Fibroblast of lung (primary cell): ENCODE measurements around the gene PPFIBP2. TPM values are rescaled to one million over a fixed set of nuclear protein-coding genes. Genes with fewer than 3 reads are reported as not detected.

Source experiments
- DNase-seq, 2 donors: peaks; one replicate each; pipeline versions ENCODE4 v3.0.0 to v3.0.0-alpha.2; 2010; ENCODE audit warnings: low read depth in 2 of 2
- H2AFZ ChIP-seq: 2 replicates; pipeline ENCODE4 v1.5.1; 2012; ENCODE audit warnings: low read length, control low read depth, inconsistent platforms
- H3K27ac ChIP-seq: 2 replicates; pipeline ENCODE4 v1.5.1; 2011; ENCODE audit warnings: low read length, control low read depth; ENCODE audit not compliant: insufficient read depth
- H3K27me3 ChIP-seq: 2 replicates; pipeline ENCODE4 v1.5.1; 2011; ENCODE audit warnings: mild to moderate bottlenecking, low read length; ENCODE audit not compliant: control insufficient read depth, insufficient read depth
- H3K36me3 ChIP-seq: 2 replicates; pipeline ENCODE4 v1.5.1; 2011; ENCODE audit warnings: low read length; ENCODE audit not compliant: control insufficient read depth, insufficient read depth
- H3K4me1 ChIP-seq: 2 replicates; pipeline ENCODE4 v1.5.1; 2011; ENCODE audit warnings: low read length; ENCODE audit not compliant: control insufficient read depth, insufficient read depth; ENCODE audit errors: extremely low read depth
- H3K4me2 ChIP-seq: 2 replicates; pipeline ENCODE4 v1.5.1; 2011; ENCODE audit warnings: low read length, control low read depth; ENCODE audit not compliant: insufficient read depth; ENCODE audit errors: extremely low read depth
- H3K4me3 ChIP-seq, 4 experiments: fragments of 200-600 bp in 1 of 4; sonication (generic) in 1 of 4; replicated peaks in 1 of 4; 2 replicates each; pipeline ENCODE4 v1.5.1; 2011 to 2016; ENCODE audit warnings: low read length in 4 of 4, low read depth in 3 of 4, mild to moderate bottlenecking in 3 of 4, control low read depth in 2 of 4, inconsistent platforms in 1 of 4, mixed read lengths in 1 of 4; ENCODE audit not compliant: insufficient read depth in 1 of 4; ENCODE audit errors: control extremely low read depth in 1 of 4
- H3K79me2 ChIP-seq: 2 replicates; pipeline ENCODE4 v1.5.1; 2012; ENCODE audit warnings: mild to moderate bottlenecking, low read length, inconsistent platforms; ENCODE audit not compliant: control insufficient read depth, insufficient read depth
- H3K9ac ChIP-seq: 2 replicates; pipeline ENCODE4 v1.5.1; 2011; ENCODE audit warnings: mild to moderate bottlenecking, low read length, control low read depth; ENCODE audit not compliant: insufficient read depth
- H3K9me3 ChIP-seq: 2 replicates; pipeline ENCODE4 v1.5.1; 2012; ENCODE audit warnings: low read depth, low read length; ENCODE audit not compliant: control insufficient read depth, insufficient read depth
- H4K20me1 ChIP-seq: 2 replicates; pipeline ENCODE4 v1.5.1; 2011; ENCODE audit warnings: low read length; ENCODE audit not compliant: control insufficient read depth, insufficient read depth; ENCODE audit errors: extremely low read depth
- CTCF ChIP-seq, 2 donors: IDR thresholded peaks in 1 of 2; conservative IDR thresholded peaks in 1 of 2; 1 replicate in 1 of 2; 2 replicates in 1 of 2; pipeline ENCODE4 v1.5.1; 2011 to 2012; ENCODE audit warnings: low read length in 2 of 2, control low read depth in 1 of 2, inconsistent platforms in 1 of 2, low read depth in 1 of 2, mild to moderate bottlenecking in 1 of 2
- EZH2 ChIP-seq: IDR thresholded peaks from 2 replicates; pipeline ENCODE4 v1.5.1; 2012; ENCODE audit warnings: low read length, control low read depth, mild to moderate bottlenecking; ENCODE audit errors: missing control alignments
- polyA plus RNA-seq, 2 donors: library from polyadenylated mRNA; depleted of rRNA in 1 of 2; stranded (reverse) in 1 of 2; unstranded in 1 of 2; fragments of >200 nt; gene quantifications; 2 replicates each; pipeline ENCODE4 v1.2.1, GENCODE V29; 2011 to 2012; ENCODE audit warnings: missing spikeins in 1 of 2
- total RNA-seq: library from RNA; depleted of rRNA; stranded (reverse); fragments of >200 nt; gene quantifications from 2 replicates; pipeline ENCODE4 v1.2.1, GENCODE V29; 2014

The PPFIBP2 gene
- total and polyA plus RNA-seq, 2 donors (not counting 1 experiment from before 2014, with no cell fraction given): 11.4 to 38.8 TPM

GRCh38 chr11:7538466-7539454, 25.0 kb downstream of the PPFIBP2 start:
- Histone ChIP-seq H3K9ac (no peak overlapping the region), H4K20me1 (no peaks in the 10 kb centered on the region), H3K27me3 (no peaks in the 10 kb centered on the region), H3K79me2 (no peaks in the 10 kb centered on the region), H3K9me3 (no peaks in the 10 kb centered on the region), H3K4me3 (no peak overlapping the region), H3K4me2 (no peak overlapping the region), H3K4me1 (no peaks in the 10 kb centered on the region), H3K36me3 (no peaks in the 10 kb centered on the region), H2AFZ (no peak overlapping the region), H3K27ac (no peak overlapping the region)
- DNase-seq: no peak
- TF ChIP-seq EZH2: no peak

GRCh38 chr11:7540830-7541555, 27.2 kb downstream of the PPFIBP2 start:
- Histone ChIP-seq H3K27me3 (no peaks in the 10 kb centered on the region), H3K79me2 (no peaks in the 10 kb centered on the region), H3K36me3 (no peaks in the 10 kb centered on the region), H3K4me1 (no peaks in the 10 kb centered on the region), H3K4me2 (no peak overlapping the region), H4K20me1 (no peaks in the 10 kb centered on the region), H2AFZ (no peak overlapping the region), H3K4me3 (no peak overlapping the region), H3K27ac (no peak overlapping the region), H3K9me3 (no peaks in the 10 kb centered on the region), H3K9ac (no peak overlapping the region)
- no peak for DNase-seq
- TF ChIP-seq EZH2: no peak
- TF ChIP-seq CTCF (conservative IDR thresholded peaks at IDR 0.05 in 1 of 2, IDR thresholded peaks at IDR 0.05 in 1 of 2; ENCODE audit: low read depth in 1 of 2, low read length in 2 of 2): no peak

GRCh38 chr11:7543302-7543701, 29.5 kb downstream of the PPFIBP2 start:
- H3K36me3 ChIP-seq: no peaks in the 10 kb centered on the region
- H3K27me3 ChIP-seq: no peaks in the 10 kb centered on the region
- no peaks in the 10 kb centered on the region for H3K79me2 ChIP-seq
- H4K20me1 ChIP-seq: no peaks in the 10 kb centered on the region
- H3K9me3 ChIP-seq: no peaks in the 10 kb centered on the region
- TF ChIP-seq EZH2: no peak
- no peak for TF ChIP-seq CTCF (conservative IDR thresholded peaks at IDR 0.05 in 1 of 2, IDR thresholded peaks at IDR 0.05 in 1 of 2; ENCODE audit: low read depth in 1 of 2, low read length in 2 of 2)
- no peak overlapping the region for H3K4me2 ChIP-seq
- H3K4me3 ChIP-seq: no peak overlapping the region
- no peak overlapping the region for H3K27ac ChIP-seq
- H2AFZ ChIP-seq: no peak overlapping the region
- no peaks in the 10 kb centered on the region for H3K4me1 ChIP-seq
- DNase-seq: no peak
- no peak overlapping the region for H3K9ac ChIP-seq
